PFSK-1 (cell line): ENCODE data around the gene BACE2.

Experiments
- SIN3A ChIP-seq: IDR thresholded peaks from 2 replicates; pipeline ENCODE4 v1.6.1; 2012; ENCODE audit warnings: mild to moderate bottlenecking, low read length, moderate library complexity, borderline replicate concordance; ENCODE audit not compliant: insufficient read depth
- TF ChIP-seq, protein P1 (sequence below), 2 experiments: IDR thresholded peaks; 2 replicates each; pipeline versions ENCODE4 v1.6.1 to v1.8.0; 2011 to 2012; ENCODE audit warnings: low read depth in 2 of 2, low read length in 2 of 2, control low read depth in 1 of 2, inconsistent platforms in 1 of 2, mild to moderate bottlenecking in 1 of 2, moderate library complexity in 1 of 2; ENCODE audit not compliant: insufficient read depth in 1 of 2

DNA sequence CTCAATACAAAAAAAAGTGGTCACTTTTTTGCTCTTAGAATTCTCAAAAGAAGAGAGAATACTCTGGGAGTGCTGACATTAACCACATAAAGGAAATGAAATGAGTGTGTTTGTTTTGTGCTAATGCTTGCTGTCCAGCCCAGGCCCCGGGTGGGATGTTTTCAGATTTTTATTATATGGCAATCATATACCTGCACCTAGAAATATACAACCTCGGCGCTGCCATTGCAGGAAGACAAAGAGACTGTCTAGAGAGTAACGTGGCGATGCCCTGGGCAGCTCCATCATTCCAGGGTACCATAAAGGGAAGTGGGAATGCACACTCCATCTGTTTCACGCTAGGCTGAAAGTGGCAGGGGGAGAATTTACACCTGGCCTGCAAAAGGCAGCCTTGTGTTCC lies 7.1 kb downstream of the BACE2 start:
- TF ChIP-seq, protein P1, sequence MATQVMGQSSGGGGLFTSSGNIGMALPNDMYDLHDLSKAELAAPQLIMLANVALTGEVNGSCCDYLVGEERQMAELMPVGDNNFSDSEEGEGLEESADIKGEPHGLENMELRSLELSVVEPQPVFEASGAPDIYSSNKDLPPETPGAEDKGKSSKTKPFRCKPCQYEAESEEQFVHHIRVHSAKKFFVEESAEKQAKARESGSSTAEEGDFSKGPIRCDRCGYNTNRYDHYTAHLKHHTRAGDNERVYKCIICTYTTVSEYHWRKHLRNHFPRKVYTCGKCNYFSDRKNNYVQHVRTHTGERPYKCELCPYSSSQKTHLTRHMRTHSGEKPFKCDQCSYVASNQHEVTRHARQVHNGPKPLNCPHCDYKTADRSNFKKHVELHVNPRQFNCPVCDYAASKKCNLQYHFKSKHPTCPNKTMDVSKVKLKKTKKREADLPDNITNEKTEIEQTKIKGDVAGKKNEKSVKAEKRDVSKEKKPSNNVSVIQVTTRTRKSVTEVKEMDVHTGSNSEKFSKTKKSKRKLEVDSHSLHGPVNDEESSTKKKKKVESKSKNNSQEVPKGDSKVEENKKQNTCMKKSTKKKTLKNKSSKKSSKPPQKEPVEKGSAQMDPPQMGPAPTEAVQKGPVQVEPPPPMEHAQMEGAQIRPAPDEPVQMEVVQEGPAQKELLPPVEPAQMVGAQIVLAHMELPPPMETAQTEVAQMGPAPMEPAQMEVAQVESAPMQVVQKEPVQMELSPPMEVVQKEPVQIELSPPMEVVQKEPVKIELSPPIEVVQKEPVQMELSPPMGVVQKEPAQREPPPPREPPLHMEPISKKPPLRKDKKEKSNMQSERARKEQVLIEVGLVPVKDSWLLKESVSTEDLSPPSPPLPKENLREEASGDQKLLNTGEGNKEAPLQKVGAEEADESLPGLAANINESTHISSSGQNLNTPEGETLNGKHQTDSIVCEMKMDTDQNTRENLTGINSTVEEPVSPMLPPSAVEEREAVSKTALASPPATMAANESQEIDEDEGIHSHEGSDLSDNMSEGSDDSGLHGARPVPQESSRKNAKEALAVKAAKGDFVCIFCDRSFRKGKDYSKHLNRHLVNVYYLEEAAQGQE (IDR thresholded peaks at IDR 0.05; ENCODE audit: insufficient read depth in 1 of 2, low read depth in 2 of 2, low read length in 2 of 2) = no peak
- no peak for TF ChIP-seq SIN3A
